ENCODE data around the gene BRF1.
A peak's percentile ranks its signal among the peaks of the same experiment; 100 is the strongest.

The BRF1 gene

DNA sequence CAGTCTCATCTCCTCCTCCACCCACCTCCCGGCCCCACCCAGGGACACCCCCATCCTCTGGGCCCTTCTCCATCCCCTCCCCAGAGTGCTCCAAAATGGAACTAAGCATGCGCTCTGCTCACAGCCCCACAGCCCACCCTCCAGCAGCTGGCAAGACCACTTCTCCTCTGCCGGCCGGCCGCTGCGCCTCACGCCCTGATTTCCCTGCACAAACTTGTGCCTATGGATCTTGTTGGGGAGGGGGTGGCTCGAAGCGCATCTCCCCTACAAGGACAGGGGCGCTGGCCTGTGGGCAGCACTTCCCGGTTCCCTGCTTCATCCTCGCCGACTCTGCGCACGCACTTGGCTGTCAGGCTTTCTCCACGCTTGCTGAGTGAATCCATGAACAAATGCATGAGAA lies 100.2 kb downstream of the BRF1 start:
- H3K79me2 ChIP-seq, result no peaks in the 10 kb centered on the region
- TF ChIP-seq, protein P1, sequence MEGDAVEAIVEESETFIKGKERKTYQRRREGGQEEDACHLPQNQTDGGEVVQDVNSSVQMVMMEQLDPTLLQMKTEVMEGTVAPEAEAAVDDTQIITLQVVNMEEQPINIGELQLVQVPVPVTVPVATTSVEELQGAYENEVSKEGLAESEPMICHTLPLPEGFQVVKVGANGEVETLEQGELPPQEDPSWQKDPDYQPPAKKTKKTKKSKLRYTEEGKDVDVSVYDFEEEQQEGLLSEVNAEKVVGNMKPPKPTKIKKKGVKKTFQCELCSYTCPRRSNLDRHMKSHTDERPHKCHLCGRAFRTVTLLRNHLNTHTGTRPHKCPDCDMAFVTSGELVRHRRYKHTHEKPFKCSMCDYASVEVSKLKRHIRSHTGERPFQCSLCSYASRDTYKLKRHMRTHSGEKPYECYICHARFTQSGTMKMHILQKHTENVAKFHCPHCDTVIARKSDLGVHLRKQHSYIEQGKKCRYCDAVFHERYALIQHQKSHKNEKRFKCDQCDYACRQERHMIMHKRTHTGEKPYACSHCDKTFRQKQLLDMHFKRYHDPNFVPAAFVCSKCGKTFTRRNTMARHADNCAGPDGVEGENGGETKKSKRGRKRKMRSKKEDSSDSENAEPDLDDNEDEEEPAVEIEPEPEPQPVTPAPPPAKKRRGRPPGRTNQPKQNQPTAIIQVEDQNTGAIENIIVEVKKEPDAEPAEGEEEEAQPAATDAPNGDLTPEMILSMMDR (IDR thresholded peaks at IDR 0.05), result no peak

DNA sequence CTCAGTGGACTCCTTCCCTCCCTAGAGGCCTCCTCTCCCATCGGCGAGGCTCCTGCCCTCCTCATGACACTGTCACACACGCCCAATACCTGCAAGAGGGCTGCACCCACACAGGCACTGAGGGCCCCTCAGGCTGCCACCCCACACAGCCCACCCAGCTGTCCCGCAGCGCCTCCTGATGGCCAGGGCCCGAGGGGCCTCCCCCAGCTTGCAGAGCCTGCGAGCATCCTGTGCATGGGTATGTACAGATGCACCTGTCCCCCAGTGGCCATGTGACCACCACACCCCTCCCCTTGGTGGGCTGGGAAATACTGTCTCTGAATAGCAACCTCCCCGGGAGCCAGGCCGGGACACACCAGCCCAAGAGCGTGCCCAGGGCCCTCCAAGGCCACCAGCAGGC lies 100.7 kb downstream of the BRF1 start:
- Histone ChIP-seq H3K4me1 (peaks cover 19% of the 10 kb centered on the region), H3K27me3 (ENCODE audit: control insufficient read depth, insufficient read depth, low read length) (peaks cover 3% of the 10 kb centered on the region), H3K4me2 (ENCODE audit: low read length) (no peak overlapping the region), H2AFZ (no peak overlapping the region), H3K27ac (no peak overlapping the region), H3K79me2 (no peaks in the 10 kb centered on the region), H3K9ac (no peak overlapping the region), H3K4me3 (ENCODE audit: low read depth, low read length) (no peak overlapping the region), H3K36me3 (ENCODE audit: control insufficient read depth, insufficient read depth, low read length) (no peaks in the 10 kb centered on the region), H3K9me3 (ENCODE audit: control insufficient read depth, low read length) (no peaks in the 10 kb centered on the region)
- TF ChIP-seq, protein P1 (IDR thresholded peaks at IDR 0.05), result no peak

More for the DNA sequence above, 100.2 kb downstream of the BRF1 start:
- Histone ChIP-seq H3K4me3 (ENCODE audit: low read depth, low read length) (no peak overlapping the region), H3K9ac (no peak overlapping the region), H3K9me3 (ENCODE audit: control insufficient read depth, low read length) (no peaks in the 10 kb centered on the region), H3K4me2 (ENCODE audit: low read length) (no peak overlapping the region), H2AFZ (no peak overlapping the region), H3K4me1 (peaks cover 25% of the 10 kb centered on the region), H3K27me3 (ENCODE audit: control insufficient read depth, insufficient read depth, low read length) (peaks cover 3% of the 10 kb centered on the region), H3K36me3 (ENCODE audit: control insufficient read depth, insufficient read depth, low read length) (no peaks in the 10 kb centered on the region), H3K27ac (no peak overlapping the region)

DNA sequence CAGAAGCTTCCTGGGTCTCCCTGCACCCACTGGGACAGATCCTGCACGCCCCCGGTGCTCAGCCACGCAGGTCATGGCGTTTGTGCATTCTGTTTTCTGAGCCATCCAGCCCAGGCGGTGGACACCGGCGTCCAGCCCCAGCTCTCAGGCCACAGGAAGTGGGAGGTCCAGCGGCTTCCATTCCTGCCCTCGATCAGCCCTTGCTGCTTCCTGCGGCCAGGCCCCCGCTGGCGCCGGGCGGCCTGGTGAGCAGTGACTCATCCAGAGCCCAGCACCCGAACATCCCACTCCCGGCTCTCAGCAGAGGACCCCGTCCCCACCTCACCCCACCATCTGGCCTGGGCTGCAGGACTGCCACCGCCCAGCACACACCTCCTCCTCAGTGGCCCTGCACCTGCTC lies 101.7 kb downstream of the BRF1 start:
- Histone ChIP-seq H3K4me3 (ENCODE audit: low read depth, low read length) (no peak overlapping the region), H3K4me2 (ENCODE audit: low read length) (no peak overlapping the region), H2AFZ (no peak overlapping the region), H3K27ac (no peak overlapping the region), H3K79me2 (no peaks in the 10 kb centered on the region), H3K9ac (no peak overlapping the region), H3K9me3 (ENCODE audit: control insufficient read depth, low read length) (no peaks in the 10 kb centered on the region), H3K36me3 (ENCODE audit: control insufficient read depth, insufficient read depth, low read length) (no peaks in the 10 kb centered on the region), H3K4me1 (peaks cover 14% of the 10 kb centered on the region), H3K27me3 (ENCODE audit: control insufficient read depth, insufficient read depth, low read length) (peaks cover 3% of the 10 kb centered on the region)
- TF ChIP-seq, protein P1 (IDR thresholded peaks at IDR 0.05), result no peak

DNA sequence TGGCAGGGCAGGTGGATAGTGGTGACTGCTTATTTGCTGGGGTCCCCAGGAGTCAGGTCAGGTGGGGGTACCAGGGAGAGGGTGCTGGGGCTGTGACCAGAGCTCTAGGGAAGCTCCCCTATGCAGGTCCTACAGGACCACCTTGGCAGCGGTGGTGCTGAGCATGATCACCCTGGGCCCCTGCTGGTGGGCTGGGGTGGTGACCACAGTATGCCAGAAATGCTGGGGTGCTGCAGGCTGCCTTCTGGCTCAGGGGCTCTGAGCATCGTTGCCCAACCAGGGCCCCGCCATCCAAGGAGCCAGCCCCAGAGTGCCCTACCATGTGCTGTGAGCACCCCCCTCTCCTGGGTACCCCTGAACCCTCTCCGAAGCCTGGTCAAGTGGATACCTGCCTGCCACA lies 102.2 kb downstream of the BRF1 start:
- Histone ChIP-seq H3K4me1 (peaks cover 9% of the 10 kb centered on the region), H2AFZ (no peak overlapping the region), H3K9me3 (ENCODE audit: control insufficient read depth, low read length) (no peaks in the 10 kb centered on the region), H3K27ac (no peak overlapping the region), H3K4me2 (ENCODE audit: low read length) (no peak overlapping the region), H3K4me3 (ENCODE audit: low read depth, low read length) (no peak overlapping the region), H3K79me2 (no peaks in the 10 kb centered on the region), H3K9ac (no peak overlapping the region), H3K27me3 (ENCODE audit: control insufficient read depth, insufficient read depth, low read length) (peaks cover 3% of the 10 kb centered on the region), H3K36me3 (ENCODE audit: control insufficient read depth, insufficient read depth, low read length) (no peaks in the 10 kb centered on the region)
- TF ChIP-seq, protein P1 (IDR thresholded peaks at IDR 0.05), result no peak

GRCh38 chr14:105197211-105197641 lies 103.6 kb downstream of the BRF1 start:
- TF ChIP-seq, protein P1 (IDR thresholded peaks at IDR 0.05), result no peak
- H3K9ac ChIP-seq, result no peak overlapping the region
- no peaks in the 10 kb centered on the region for H3K9me3 ChIP-seq (ENCODE audit: control insufficient read depth, low read length)
- no peak overlapping the region for H3K4me3 ChIP-seq (ENCODE audit: low read depth, low read length)
- peaks cover 3% of the 10 kb centered on the region for H3K27me3 ChIP-seq (ENCODE audit: control insufficient read depth, insufficient read depth, low read length)
- H3K36me3 ChIP-seq (ENCODE audit: control insufficient read depth, insufficient read depth, low read length), result no peaks in the 10 kb centered on the region
- peaks cover 5% of the 10 kb centered on the region for H3K4me1 ChIP-seq
- H3K27ac ChIP-seq, result peak overlapping the region; percentile 29
- H3K4me2 ChIP-seq (ENCODE audit: low read length), result no peak overlapping the region
- H2AFZ ChIP-seq, result no peak overlapping the region
- H3K79me2 ChIP-seq, result no peaks in the 10 kb centered on the region

Data from parathyroid adenoma (tissue), 2 donors.